NOMO-1 (cell line): ENCODE results near the gene MORC2.

Experiments
- DNase-seq, 2 experiments: peaks; one replicate each; lab custom pipeline; 2025; ENCODE audit not compliant: unreplicated experiment in 2 of 2; lab: John Stamatoyannopoulos, UW

Gene MORC2

GRCh38 chr22:30949934-30950660 lies 18.5 kb downstream of the MORC2 start:
- no peak for DNase-seq

- no peak for DNase-seq
Observed at GRCh38 chr22:30948930-30949342, 19.6 kb downstream of the MORC2 start.

DNA sequence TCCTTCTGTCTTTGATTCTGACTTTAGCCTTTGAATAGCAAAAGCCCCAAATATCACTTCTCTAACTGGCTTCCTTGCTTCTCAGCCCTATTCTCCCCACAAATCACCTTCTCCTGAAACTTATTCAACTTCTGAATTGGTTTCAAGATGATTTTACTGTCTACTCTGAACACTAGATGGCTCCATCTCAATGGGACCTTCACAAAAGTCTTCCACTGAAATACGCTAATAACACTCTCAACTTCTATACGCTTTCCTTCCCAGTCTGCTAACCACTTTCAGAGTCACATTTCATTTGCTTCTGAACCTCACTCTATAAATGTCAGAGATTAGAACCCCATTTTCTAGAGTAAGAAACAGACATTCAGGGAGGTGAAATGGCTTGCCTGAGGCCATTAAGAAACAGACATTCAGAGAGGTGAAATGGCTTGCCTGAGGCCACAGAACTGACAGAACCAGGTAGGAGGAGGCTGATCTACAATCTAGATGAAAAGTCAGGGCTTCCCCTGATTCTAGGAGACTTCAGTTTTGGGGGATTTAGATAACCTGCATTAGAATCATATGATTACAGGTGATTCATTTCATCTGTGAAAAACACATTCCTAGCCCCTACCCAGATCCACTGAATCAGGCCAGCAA lies 20.6 kb downstream of the MORC2 start:
- peak in 1 of 2 experiments; percentile 38 for DNase-seq

- no peak for DNase-seq
Observed at GRCh38 chr22:30947173-30947815, 21.3 kb downstream of the MORC2 start.

DNA sequence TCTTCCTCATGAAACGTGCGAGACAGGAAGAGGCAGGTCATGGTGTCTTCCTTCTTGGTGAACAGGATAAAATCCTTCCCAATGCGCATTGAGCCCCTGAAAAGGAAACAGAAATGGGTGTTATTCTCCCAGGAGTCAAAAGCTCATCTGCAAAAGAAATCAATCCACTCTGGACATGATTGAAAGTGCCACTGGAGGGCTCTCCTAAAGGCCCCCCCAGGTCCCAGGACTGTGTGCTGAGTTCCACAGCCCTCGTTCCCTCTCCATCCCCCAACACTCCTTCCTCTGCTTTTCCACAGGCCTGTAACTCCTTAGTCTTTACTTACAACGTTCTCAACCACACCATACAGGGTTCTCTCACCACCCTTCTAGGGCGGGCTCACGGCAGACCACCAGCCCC lies 22.2 kb downstream of the MORC2 start:
- DNase-seq, result no peak

- no peak for DNase-seq
Observed at GRCh38 chr22:30945653-30946052, 22.9 kb downstream of the MORC2 start.

DNA sequence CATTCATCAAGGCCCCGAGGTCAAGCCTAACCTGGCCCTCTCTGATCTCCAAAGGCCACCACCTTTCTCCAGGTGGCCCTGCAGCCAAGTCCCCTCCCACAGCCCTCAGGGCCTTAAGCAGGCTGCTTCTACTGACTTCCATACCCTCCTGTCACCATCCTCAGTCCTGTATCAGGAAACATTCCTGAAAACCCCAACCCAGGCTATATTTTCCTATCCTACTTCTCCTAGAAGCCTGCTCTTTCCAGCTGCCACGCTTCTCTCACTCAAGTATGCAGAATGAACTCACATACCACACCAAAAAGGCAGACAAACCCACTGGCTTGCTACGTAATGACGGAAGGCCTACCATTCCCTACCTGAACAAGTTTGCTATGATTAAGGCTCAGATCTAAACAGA lies 23.6 kb downstream of the MORC2 start:
- DNase-seq, result no peak

- no peak for DNase-seq
Observed at GRCh38 chr22:30943368-30943767, 25.2 kb downstream of the MORC2 start.

DNA sequence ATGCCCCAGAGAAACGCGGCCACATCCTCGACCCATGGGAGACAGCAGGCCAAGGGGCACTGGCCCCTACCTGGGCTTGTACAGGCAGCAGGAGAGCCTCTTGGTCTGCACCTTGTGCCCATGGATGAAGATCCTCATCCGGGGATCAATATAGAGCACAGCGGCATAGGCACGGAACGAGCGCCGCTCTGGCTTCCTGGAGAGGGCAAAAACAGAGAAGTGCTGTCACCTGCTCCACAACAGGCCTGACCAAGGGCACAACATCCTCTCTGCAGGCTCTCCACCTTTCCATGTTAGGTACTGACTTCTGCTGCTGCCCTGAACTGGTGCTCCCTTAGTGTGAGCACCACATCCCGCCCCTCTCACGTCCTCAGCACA lies 27.2 kb downstream of the MORC2 start:
- DNase-seq, result no peak

- no peak for DNase-seq
Observed at GRCh38 chr22:30940685-30941362, 27.8 kb downstream of the MORC2 start.

- no peak for DNase-seq
Observed at GRCh38 chr22:30934053-30934452, 34.5 kb downstream of the MORC2 start.

GRCh38 chr22:30933457-30933856 lies 35.1 kb downstream of the MORC2 start:
- DNase-seq, result no peak

- no peak for DNase-seq
Observed at GRCh38 chr22:30932661-30933060, 35.9 kb downstream of the MORC2 start.

DNA sequence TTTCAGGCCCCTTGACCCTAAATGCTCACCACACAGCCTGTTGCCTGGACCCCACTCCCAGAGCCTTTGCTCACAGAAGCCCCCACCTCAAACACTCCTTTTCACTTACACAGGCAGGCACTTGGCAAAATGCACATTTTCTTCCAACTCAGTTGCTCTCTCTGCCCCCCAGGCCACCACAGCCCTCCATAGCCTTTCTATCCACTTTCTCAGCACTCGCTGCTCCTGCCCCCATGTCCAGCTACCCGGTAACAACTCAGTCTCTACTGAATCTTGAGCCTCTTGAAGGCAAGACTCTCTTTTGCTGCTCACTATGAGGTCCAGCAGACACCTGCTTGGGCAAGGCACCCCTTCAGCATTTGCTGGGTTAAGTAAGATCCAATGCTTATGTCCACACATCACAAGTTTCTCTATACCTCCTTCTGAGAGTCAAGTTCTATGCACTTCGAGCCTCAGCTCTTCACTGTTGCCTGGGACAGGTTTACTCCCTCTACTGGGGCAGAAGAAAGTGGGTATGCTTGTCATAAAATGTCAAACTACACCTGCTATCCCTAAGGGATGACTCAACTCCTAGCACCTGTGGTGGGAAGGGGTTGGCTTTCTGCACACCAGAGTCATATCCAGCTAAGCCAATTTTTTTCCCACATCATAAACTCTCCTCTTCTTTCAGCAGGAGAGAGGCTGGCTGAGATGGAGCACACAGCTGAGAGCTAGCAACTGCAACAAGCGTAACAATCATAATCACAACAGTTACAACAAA lies 36.9 kb downstream of the MORC2 start:
- DNase-seq, result no peak

GRCh38 chr22:30930228-30930627 lies 38.3 kb downstream of the MORC2 start:
- no peak for DNase-seq

- no peak for DNase-seq
Observed at GRCh38 chr22:30928401-30928800, 40.2 kb downstream of the MORC2 start.

DNA sequence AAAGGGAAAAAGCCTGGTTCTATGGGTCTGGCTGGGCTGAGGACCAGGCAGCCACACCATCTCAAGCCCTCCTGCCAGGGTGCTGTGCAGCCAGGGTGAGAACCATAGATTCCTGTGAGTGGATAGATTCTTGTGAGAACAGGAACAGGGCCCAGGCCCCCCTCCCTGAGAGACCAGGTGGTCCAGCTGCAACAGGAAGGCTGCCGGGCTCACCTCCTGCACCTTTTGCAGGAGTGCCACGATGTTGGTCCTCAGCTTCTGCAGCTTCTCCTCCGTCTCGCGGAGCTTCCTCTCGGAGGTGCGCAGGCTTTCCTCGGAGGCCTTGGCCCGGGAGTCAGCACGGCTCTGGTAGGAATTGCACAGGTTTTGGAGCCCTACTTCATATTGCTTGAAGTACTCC lies 40.8 kb downstream of the MORC2 start:
- DNase-seq, result no peak

- no peak for DNase-seq
Observed at GRCh38 chr22:30926706-30927105, 41.9 kb downstream of the MORC2 start.

GRCh38 chr22:30925667-30926066 lies 42.9 kb downstream of the MORC2 start:
- DNase-seq, result no peak

DNA sequence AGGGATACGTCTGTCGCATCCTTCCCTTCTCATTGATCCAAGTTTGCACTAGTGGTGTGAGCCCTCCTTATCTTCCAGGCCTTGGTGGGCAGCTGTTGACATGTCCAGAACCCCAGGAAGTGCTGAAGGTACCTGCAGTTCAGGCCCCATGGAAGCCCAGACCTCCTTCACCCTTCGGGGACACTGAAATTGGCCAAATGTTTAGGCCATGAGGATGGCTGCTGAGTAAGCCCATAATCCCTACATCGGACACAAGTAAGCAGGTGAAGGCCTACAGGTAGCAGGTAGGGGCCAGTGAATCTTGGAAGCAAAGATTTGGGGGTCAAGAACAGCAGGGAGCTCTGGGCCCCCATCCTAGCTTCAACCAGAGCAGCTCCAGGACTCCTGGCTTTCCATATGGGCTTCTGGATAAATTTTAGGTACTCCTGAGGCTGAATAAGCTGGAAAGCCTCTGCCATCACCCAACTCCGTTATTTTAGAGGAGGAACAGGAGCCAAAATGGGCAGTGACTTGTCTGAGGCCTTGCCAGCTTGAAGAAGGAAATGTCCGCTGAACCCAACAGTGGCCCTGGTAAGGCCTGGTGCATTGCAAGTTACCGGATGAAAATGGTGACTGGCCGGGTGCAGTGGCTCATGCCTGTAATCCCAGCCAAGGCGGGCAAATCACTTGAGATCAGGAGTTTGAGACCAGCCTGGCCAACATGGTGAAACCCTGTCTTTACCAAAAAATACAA lies 45.2 kb downstream of the MORC2 start:
- no peak for DNase-seq
